GM20431 (cell line): ENCODE results near the gene MACIR.

Source experiments
- in situ Hi-C: fragments of 300-500 bp; cut with MseI, MboI; formaldehyde crosslinking; loops from one replicate; pipeline ENCODE4 v1.15.0; 2020; ENCODE audit warnings: low sequenced_read_pairs; ENCODE audit not compliant: unreplicated experiment

The MACIR gene

DNA sequence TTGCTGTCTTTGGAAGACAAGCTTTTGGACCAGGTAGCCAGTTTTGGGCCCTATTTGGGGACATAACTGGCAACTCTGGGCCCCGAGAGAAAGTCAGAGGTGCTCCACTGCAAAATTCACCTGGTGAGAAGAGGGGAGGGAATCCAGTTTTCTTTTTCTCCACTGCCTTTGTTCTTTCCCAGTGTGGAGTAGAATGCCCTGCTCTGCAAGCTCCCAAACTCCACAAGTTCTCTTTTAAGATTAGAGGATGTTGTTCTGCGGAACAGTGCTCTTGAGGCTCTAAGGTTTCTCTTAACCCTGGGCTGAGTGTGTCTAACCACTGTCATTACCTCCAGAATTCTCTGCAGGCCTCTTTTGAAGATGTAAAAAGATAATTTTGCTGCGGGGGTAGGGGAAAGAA, 25.3 kb downstream of the MACIR start:
- in situ Hi-C loops: no loop called here

DNA sequence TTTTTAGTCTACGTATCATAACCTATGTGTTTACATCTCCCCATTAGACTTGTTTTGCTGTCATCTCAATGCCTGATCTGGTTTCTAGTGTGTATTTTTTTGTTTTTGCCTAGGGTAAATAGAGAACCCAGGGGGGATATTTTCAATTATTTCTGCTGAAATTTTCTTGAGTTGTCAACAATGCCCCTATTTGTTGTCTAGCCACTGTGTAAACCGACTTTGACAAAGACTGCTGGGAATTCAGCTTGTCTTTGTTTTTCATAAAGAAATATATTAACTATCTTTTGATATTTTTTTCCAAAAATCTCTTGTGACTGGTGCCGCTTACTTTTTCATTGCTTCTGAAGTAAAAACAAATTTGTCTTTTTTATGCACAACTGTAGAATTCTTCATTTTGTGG, 28.1 kb downstream of the MACIR start:
- in situ Hi-C loops: no loop called here

DNA sequence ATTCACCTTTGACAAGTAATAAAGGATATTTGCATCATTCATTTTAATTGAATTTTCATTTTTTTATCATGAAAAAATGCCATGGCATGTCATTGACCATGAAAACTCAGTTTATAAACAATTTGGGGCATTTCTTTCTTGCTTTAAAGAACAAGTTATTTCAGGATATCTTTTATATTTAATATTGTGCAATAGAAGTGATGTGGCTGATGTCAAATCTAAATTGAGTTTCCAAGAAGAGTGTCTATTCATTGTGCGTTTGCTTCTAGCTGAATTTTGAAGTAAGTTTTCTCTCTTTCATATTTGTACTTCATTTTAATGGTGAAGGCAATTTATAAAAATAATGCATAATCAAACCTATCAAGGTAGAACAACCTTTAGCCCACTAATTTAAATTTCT, 30.5 kb downstream of the MACIR start:
- in situ Hi-C loops: no loop called here

DNA sequence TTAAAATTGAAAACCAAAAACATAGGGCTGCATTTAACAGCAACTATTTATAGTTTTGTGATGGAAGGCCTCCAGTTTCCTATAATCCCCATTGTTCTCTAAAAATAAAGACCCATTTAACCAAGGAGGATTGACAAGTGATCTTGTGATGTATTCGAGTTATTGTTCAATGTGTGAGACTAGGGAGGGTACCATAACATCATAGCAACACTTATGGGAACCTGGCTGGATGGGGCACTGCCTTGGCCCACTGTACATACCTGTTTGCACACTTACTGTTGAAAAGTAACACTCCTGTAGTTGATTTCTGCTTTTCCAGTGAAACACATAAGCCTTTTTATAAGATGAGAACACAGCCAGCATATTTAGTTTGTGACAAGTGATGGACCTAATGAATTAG, 32.3 kb downstream of the MACIR start:
- in situ Hi-C loops: no loop called here

DNA sequence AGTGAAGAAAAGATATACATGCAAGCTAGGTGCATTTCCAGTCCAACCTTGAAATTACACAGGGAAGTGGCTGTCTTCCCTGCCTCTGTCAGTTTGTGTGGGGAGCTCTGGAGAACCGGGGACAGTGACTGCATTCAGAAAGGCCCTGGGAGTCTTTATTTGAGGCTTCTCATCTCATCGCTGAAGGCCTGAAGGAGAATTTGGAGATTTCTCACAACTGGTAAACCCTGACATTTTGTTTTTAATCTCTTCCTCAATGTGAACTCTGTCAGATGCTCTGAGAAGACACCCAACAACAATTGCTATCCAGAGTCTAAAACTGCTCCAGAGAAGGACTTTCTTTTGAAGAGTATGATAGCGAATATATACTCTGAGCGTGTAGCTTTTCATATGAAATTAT, 33.0 kb downstream of the MACIR start:
- in situ Hi-C loops: no loop called here

DNA sequence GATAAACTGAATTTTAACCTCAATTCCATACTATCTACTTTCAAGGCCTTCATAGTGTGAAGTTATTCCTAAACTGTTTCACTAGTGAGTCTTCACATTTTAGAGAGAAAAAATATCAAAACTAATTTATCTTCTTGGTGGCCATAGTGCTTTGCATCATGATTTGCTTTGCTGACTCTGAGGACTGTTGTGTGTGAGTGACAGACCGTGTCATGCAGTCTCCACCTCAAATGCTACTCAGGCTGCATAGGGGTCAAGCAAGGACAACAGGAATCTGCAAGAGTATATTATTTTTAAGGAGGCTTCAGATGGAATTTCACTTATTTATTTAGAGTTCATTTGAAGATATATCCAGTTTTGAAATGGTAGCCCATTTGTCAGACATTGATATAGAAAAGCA, 34.5 kb downstream of the MACIR start:
- in situ Hi-C loops: no loop called here

DNA sequence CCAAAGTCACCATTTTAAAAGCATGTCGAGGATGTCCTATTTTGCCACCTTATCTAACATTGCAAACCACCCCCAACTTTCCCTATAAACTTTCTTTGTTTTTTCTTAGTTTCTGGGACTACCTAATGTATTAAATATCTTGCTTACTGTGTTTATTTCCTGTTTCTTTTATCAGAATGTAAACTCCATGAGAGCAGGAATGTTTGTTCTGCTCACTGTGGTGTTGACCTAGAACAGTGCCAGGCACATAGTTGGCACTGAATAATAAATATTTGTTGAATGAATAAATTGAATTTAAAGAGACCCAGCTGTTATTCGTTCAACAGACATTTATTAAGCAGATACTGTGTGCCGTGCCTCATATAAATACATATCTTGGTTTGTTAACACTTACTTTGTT, 35.2 kb downstream of the MACIR start:
- in situ Hi-C loops: no loop called here

DNA sequence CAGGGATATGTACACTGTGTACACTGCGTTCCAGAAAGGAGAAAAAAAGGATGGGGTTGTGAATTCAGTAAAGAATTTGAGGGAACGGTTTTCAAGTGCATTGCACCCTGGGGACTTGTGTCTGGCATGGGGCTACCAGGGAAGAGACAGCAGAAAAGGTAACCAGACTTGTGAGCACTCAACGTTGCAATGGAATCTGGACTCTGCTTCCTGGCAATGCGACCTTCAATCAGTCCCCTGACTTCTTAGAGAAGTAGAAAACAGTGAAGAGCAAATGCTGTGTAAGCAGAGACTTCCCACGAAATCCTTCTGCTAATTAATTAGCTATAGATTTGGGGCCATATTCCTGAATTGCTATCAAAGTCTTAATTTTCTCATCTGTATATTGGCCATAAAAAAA, 36.3 kb downstream of the MACIR start:
- in situ Hi-C loops: no loop called here

DNA sequence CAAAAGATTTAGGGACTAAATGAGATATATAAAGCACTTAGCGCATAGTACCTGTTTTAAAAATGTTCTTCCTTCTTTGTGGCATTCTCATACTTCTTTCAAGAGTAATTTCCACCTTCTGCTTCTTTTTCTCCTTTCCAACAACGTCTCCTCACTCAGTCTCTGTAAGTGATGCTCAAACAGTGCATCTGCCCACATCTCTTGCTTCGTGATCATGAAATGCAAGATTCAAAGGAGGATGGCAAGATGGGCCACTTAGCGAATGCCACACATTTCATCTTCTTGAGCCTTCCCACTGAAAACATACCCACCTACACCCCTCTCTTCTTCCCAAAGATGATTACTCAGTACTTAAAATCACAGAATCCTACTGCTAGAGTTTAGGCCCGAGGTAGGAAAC, 36.9 kb downstream of the MACIR start:
- in situ Hi-C loops: no loop called here

DNA sequence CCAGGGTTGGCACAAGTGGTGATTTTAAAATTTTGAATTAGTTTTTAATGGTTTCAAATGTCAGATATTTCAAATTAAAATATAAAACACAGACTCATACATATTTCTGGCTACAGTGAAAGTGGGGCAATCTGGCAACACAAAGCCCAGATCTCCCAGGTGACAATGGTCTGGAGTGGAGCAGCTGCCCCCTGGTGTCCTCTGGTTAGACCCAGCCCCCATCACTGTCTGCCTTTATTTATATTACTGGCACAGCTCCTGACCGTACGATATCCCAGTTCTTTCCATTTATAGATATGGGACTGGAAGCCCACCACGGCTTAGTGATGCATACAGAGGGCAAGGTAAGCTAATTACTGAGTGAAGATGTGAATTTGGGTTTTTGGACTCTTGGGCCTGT, 37.3 kb downstream of the MACIR start:
- in situ Hi-C loops: no loop called here

DNA sequence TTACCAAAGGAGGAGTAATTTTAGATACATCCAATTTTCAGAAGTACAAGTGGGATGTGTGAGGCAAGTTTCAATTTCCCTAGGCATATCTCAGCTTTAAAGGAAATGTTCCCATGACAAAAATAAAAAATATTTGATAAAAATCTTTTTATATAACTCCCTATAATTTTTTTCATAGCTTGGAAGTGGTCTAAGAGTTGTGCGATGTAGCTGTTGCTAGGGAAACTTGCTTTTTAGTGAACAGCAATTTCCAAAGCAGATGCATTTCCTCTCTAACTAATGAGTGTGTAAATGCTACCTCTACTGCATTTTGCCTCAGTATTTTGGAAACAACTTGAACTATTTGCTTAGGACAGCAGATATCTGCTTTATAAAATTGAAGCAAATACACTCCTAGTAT, 39.6 kb downstream of the MACIR start:
- in situ Hi-C loops: no loop called here

DNA sequence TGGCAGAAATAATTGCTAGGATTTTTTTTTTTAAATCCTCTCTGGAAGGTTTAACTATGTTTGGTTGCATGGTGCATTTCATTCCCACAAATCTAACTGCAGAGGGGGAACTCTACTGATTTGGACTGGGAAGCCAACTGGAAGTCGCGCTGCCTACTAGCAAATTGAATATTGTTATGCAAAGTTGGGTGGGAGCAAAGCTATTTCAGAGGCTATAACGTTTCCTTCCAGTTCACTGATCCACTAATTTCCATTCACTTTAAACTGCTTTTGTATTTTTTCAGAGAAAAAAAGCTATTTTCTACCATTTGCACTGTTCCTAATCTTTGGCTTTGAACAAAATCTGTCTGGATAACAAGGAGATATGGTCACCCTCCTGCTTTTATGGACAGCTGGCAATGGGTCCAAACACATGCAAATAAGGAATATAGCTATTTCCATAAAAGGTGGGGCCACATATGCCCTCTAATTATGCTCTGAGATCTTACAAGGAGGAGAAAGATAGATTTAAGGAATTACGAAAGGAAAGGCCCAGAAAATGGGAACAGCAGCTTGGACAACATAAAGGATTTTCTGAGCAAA, 40.1 kb downstream of the MACIR start:
- in situ Hi-C loops: no loop called here

DNA sequence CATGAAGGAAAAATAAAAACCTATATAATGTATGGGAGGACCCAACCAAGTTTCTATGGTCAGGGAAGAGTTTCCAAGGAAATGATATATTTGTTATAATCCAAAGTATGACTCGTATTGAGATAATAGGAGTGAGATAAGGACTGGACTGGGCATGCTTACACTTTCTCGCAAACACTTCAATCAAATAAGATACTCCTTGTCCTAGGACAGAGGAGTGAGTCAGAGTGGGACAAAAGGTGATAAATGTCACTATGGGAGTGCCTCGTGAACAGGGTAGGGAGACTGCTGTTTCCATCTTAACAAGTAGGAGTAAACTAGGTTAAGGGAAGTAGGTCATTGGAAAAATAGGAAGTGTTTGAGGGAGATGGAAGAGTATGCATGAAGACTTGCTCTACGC, 47.2 kb downstream of the MACIR start:
- in situ Hi-C loops: no loop called here

DNA sequence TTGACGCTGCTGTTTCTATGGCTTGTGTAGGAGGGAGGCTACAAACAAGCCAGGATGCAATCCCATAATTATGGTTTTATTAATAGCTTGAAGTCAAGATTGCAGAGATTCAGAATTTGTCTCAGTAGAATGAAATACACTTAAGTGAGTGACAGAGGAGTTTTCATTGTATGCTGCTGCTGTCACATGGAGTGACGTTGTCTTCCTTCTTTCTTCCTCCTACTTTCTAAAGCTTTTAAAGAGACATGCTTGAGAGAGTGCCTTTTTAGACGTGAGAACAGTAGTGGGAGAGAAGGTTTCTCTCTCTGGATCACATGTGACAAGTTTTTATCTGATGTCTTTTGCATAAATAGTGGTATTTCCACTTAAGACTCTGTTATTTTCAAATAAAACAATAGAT, 48.9 kb downstream of the MACIR start:
- in situ Hi-C loops: no loop called here

DNA sequence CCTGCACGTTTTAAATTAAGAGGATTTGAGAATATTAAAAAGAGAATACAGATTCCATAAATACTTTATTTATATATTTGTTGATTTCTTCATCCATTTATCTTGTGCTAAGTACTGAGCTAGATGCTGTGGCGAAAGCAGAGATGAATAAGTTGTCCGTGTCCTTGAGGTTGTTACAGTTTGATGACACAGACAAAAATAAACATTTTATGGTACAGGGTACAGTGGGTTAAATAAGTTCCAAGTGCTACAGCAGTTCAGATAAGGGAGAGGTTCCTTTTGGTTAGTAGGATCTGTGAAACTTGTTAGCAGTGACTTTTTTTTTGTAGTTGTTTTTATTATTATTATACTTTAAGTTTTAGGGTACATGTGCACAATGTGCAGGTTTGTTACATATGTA, 50.2 kb downstream of the MACIR start:
- in situ Hi-C loops: no loop called here

DNA sequence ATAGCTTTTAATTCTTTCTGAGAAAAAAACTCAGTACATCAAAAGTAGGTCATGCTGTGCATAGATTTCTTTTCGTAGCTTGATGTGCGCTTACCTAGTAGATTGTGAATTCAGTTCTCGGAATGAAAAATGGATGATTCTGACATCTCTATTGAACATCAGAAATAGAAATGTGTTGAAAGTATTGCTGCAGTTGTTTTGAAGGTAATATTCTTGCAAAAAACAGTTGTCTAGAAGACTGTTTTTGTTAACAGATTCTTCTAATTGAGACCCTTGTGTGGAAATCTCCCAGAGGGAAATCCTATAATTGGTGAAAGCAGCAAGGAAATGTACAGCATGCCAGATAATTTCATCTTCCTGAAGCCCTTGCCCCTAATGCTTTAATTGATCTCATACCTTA, 54.5 kb downstream of the MACIR start:
- in situ Hi-C loops: no loop called here

DNA sequence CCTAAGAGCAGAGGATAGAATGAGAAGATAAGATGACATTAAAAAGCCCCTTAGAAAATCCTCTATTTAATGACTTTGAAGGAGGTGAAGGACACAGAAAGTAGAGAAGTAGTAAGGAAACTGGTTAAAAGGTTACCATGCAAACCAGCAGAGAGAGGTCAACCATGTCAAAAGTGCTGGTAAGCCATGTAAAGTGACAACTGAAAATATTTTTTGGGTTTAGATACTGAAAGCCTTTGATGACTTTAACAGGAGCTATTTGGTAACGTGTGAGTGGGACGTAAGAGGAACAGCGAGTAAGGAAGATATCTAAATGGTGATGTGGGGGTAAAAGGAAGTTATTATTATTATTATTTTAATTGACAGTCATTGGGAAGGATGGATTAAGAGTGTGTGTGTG, 56.9 kb downstream of the MACIR start:
- in situ Hi-C loops: no loop called here

DNA sequence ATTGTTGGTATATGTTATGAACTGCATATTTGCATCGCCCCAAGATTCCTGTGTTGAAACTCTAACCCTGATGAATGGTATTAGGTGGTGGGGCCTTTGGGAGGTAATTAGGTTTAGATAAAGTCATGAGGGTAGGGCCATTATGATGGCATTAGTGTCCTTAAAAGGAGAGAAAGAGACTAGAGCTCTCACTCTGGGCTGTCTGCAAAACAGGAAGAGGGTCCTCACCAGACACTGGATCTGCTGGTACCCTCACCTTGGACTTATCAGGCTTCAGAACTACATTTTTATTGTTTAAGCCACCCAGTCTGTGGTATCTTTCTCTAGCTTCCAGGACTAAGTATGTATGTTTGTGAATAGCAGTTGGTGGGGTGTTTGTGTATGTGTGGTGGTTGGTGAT, 68.9 kb downstream of the MACIR start:
- in situ Hi-C loops: no loop called here

DNA sequence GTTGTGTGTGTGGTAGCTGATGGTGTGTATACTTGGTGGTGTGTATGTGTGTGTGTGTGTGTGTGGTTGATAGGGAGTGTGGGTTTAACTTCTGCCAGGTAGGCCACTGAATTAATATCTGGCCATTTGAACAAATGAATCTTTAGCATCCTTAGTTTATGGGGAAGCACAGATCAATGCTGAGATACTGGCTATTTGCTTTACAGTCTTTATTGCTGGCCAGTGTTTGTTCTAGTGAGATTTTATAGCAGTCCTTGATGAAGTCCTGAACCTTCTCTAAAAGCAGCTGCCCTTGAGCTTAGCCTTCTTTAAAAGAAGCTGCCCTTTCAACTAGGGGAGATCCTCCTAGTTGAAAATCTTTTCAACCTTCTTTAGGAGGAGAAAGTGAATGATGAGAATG, 69.3 kb downstream of the MACIR start:
- in situ Hi-C loops: no loop called here
